HCT116 (cell line): Measurements from ENCODE around the gene WIPI1.

ENCODE experiments used
- ATF3 ChIP-seq: IDR thresholded peaks from 2 replicates; pipeline ENCODE4 v1.6.1; 2012
- CBX3 ChIP-seq: IDR thresholded peaks from 2 replicates; pipeline ENCODE4 v1.6.1; 2012; ENCODE audit warnings: low read depth
- CTCF ChIP-seq, 3 experiments: fragments of 200-600 bp in 1 of 3; sonication (generic) in 1 of 3; IDR thresholded peaks in 2 of 3; conservative IDR thresholded peaks in 1 of 3; 2 replicates each; pipeline ENCODE4 v1.5.1; 2012 to 2017; ENCODE audit warnings: low read depth in 2 of 3, low read length in 2 of 3, antibody characterized with exemption in 1 of 3, borderline replicate concordance in 1 of 3, control low read depth in 1 of 3, mild to moderate bottlenecking in 1 of 3, mixed read lengths in 1 of 3, mixed run types in 1 of 3, moderate library complexity in 1 of 3; ENCODE audit not compliant: insufficient read depth in 1 of 3
- EGR1 ChIP-seq: IDR thresholded peaks from 2 replicates; pipeline ENCODE4 v1.6.1; 2012; ENCODE audit warnings: low read depth
- POLR2A ChIP-seq: IDR thresholded peaks from 2 replicates; pipeline ENCODE4 v1.7.0; 2011; ENCODE audit warnings: borderline replicate concordance; ENCODE audit not compliant: insufficient read depth, insufficient read length; ENCODE audit errors: extremely low read depth
- RAD21 ChIP-seq: IDR thresholded peaks from 2 replicates; pipeline ENCODE4 v1.6.1; 2012; ENCODE audit warnings: low read depth, mild to moderate bottlenecking
- TF ChIP-seq, protein P1 (sequence below): IDR thresholded peaks from 2 replicates; pipeline ENCODE4 v1.6.1; 2012
- TF ChIP-seq, protein P2 (sequence below): IDR thresholded peaks from 2 replicates; pipeline ENCODE4 v1.6.1; 2012; ENCODE audit warnings: low read depth

DNA sequence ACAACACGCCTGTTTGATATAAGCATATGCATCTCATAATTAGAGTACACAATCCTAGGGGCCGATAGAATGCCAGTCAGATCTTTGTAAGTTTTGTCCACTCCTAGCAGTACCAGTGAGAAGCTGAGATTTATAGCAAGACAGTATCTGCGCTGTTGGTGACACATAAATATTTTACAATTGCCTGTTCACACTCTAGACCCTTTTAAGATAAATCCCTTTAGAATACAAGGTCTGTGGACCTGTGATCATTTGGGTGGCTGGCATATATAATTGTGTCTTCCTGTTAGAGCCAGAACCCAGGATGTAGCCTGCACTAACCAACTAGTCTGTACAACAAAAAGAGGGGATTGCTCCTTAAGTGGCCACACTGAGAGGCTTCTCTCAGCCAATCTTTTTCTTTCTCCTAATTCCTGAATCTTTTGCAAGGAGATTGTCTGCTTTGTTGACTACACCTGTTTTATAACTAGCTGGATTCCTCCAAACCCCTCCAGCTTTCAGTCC, 74.7 kb downstream of the WIPI1 start:
- TF ChIP-seq, protein P1, sequence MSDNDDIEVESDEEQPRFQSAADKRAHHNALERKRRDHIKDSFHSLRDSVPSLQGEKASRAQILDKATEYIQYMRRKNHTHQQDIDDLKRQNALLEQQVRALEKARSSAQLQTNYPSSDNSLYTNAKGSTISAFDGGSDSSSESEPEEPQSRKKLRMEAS = no peak
- TF ChIP-seq CTCF (IDR thresholded peaks at IDR 0.05 in 2 of 3, conservative IDR thresholded peaks at IDR 0.05 in 1 of 3; ENCODE audit: borderline replicate concordance in 1 of 3, insufficient read depth in 1 of 3, low read depth in 2 of 3, low read length in 2 of 3) (no peak), EGR1 (no peak), ATF3 (no peak), CBX3 (no peak), POLR2A (no peak), RAD21 (no peak)
- TF ChIP-seq, protein P2, sequence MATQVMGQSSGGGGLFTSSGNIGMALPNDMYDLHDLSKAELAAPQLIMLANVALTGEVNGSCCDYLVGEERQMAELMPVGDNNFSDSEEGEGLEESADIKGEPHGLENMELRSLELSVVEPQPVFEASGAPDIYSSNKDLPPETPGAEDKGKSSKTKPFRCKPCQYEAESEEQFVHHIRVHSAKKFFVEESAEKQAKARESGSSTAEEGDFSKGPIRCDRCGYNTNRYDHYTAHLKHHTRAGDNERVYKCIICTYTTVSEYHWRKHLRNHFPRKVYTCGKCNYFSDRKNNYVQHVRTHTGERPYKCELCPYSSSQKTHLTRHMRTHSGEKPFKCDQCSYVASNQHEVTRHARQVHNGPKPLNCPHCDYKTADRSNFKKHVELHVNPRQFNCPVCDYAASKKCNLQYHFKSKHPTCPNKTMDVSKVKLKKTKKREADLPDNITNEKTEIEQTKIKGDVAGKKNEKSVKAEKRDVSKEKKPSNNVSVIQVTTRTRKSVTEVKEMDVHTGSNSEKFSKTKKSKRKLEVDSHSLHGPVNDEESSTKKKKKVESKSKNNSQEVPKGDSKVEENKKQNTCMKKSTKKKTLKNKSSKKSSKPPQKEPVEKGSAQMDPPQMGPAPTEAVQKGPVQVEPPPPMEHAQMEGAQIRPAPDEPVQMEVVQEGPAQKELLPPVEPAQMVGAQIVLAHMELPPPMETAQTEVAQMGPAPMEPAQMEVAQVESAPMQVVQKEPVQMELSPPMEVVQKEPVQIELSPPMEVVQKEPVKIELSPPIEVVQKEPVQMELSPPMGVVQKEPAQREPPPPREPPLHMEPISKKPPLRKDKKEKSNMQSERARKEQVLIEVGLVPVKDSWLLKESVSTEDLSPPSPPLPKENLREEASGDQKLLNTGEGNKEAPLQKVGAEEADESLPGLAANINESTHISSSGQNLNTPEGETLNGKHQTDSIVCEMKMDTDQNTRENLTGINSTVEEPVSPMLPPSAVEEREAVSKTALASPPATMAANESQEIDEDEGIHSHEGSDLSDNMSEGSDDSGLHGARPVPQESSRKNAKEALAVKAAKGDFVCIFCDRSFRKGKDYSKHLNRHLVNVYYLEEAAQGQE = no peak
